Measurements from ENCODE around the gene RARS2. TPM values are rescaled to one million over a fixed set of nuclear protein-coding genes. Genes with fewer than 3 reads are reported as not detected.
A peak's percentile ranks its signal among the peaks of the same experiment; 100 is the strongest.

The RARS2 gene
- total RNA-seq, 1 donor from 2014 or later: 50.3 TPM

DNA sequence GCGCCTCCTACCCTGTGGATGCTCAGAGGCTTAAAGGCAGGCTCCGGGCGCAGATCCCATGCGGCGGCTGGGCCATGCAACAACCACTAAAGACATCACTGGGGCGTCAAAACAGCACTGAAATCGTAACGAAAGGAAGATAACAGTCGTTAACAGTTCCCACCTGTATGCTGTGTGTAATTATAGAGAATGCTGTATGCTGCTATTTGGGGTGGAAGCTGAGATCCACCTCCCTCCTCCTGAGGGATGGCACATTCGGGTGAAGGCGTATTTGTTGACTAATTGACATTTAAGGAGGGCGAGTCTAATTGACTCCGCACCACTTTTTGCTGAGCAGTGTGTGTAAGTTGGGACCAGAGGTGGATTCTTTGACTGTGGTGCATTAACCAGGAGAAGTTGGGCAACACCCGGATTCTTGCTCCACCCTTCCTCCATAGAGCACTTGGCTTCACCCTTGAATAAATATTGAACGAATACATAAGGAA is 116.3 kb downstream of the RARS2 start:
- H3K27me3 Mint-ChIP-seq: no peaks in the 10 kb centered on the region
- peaks cover 11% of the 10 kb centered on the region for H3K4me1 Mint-ChIP-seq (ENCODE audit: low read depth)
- peak overlapping the region; percentile 98 for H3K27ac Mint-ChIP-seq
- no peaks in the 10 kb centered on the region for H3K9me3 Mint-ChIP-seq (ENCODE audit: low read depth)
- no peak for DNase-seq (ENCODE audit: low spot score, unreplicated experiment)
- TF ChIP-seq, protein P1, sequence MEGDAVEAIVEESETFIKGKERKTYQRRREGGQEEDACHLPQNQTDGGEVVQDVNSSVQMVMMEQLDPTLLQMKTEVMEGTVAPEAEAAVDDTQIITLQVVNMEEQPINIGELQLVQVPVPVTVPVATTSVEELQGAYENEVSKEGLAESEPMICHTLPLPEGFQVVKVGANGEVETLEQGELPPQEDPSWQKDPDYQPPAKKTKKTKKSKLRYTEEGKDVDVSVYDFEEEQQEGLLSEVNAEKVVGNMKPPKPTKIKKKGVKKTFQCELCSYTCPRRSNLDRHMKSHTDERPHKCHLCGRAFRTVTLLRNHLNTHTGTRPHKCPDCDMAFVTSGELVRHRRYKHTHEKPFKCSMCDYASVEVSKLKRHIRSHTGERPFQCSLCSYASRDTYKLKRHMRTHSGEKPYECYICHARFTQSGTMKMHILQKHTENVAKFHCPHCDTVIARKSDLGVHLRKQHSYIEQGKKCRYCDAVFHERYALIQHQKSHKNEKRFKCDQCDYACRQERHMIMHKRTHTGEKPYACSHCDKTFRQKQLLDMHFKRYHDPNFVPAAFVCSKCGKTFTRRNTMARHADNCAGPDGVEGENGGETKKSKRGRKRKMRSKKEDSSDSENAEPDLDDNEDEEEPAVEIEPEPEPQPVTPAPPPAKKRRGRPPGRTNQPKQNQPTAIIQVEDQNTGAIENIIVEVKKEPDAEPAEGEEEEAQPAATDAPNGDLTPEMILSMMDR (IDR thresholded peaks at IDR 0.05; ENCODE audit: unreplicated experiment): no peak
- peaks cover 2% of the 10 kb centered on the region for H3K36me3 Mint-ChIP-seq (ENCODE audit: insufficient read depth)
- peak overlapping the region; percentile 99 for H3K4me3 Mint-ChIP-seq (ENCODE audit: low read depth)

DNA sequence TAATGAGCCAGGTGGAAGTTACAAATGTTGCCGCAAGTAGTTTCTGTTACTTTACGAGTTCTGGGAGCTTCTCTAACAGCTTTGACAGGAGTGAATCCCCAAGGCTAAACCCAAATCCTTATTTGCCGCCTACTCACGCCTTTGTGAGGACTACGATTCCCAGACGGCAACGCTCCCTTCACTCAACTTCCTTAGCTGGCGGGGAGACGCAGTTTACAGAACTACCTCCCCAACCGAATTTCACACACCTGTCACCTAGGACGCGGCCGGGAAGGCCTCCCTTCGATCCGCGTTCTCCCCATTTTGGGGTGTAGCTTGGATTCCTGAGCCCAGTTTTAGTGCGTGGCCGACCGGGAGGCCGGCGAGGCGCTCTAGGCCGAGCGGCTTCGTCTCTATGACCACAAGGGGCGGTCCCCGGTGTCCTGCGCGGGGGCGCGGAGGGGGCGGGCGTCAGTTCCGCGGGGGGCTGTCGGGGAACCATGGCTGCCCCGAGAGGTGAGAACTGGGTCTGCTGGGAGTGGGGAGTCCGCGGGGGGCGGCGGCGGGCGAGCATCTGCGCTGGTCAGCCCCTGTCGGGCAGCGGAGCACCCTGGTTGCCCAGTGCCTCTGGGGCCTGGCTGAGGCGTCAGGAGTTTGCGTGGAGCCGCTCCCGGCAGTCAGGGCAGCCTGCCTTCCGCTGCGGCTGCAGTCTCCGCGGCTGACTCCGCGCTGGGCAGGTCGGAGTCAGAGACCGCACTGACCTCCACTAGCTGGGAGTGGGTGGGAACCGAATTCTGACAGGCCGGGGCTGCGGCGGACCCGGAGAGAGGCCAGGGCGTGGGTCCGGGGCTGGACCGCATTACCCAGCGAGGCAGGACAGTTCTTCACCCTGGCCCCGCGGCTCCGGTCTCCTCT is 117.0 kb downstream of the RARS2 start, which contains the start of gene SLC35A1:
TSS of gene SLC35A1 (plus strand) at position 450 of the 894 bp plus-strand sequence. CDS start at position 480, 30 bp downstream.
- peaks cover 11% of the 10 kb centered on the region for H3K4me1 Mint-ChIP-seq (ENCODE audit: low read depth)
- H3K4me3 Mint-ChIP-seq (ENCODE audit: low read depth): peak within 1 kb of the TSS; percentile 99
- TF ChIP-seq, protein P1 (IDR thresholded peaks at IDR 0.05; ENCODE audit: unreplicated experiment): peak; percentile 36
- H3K27me3 Mint-ChIP-seq: peaks cover under 1% of the 10 kb centered on the region
- no peaks in the 10 kb centered on the region for H3K36me3 Mint-ChIP-seq (ENCODE audit: insufficient read depth)
- peak within 1 kb of the TSS; percentile 98 for H3K27ac Mint-ChIP-seq
- DNase-seq (ENCODE audit: low spot score, unreplicated experiment): peak; percentile 74
- no peaks in the 10 kb centered on the region for H3K9me3 Mint-ChIP-seq (ENCODE audit: low read depth)

DNA sequence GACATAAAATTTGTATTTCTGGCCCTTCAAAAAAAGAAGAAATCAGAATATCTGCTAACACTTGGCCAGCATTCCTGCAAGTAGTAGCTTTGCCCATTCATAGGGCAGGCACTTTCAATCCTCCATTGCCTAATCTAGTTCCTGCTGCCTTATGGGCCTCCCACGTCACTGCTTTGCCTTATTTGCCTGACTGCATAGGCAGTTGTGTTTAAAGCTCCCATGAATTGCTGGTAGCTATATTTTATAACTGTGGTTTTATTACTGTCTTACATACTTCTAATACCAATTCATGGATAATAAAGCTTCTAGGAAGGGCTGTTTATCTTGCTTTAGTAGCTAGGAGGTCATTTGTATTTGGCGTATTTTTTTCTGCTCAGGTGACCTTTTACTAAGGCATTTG is 124.7 kb downstream of the RARS2 start:
- H3K4me1 Mint-ChIP-seq (ENCODE audit: low read depth): peaks cover 4% of the 10 kb centered on the region
- H3K27ac Mint-ChIP-seq: no peak overlapping the region
- TF ChIP-seq, protein P1 (IDR thresholded peaks at IDR 0.05; ENCODE audit: unreplicated experiment): no peak
- no peak for DNase-seq (ENCODE audit: low spot score, unreplicated experiment)
- no peaks in the 10 kb centered on the region for H3K36me3 Mint-ChIP-seq (ENCODE audit: insufficient read depth)
- H3K4me3 Mint-ChIP-seq (ENCODE audit: low read depth): no peak overlapping the region
- H3K27me3 Mint-ChIP-seq: peaks cover 7% of the 10 kb centered on the region
- no peaks in the 10 kb centered on the region for H3K9me3 Mint-ChIP-seq (ENCODE audit: low read depth)

Other genes starting within 250 kb of the RARS2 start
- gene C6orf163, start 245.2 kb downstream of the RARS2 start, total RNA-seq: 5.7 and 7.1 TPM in 2 replicates
- gene CFAP206, start 182.0 kb downstream of the RARS2 start, total RNA-seq: 1.2 and 1.5 TPM in 2 replicates
- gene SLC35A1, start 117.0 kb downstream of the RARS2 start, total RNA-seq: 14.1 and 15.0 TPM in 2 replicates
- gene ORC3, start 148 bp upstream of the RARS2 start, total RNA-seq: 30.1 and 31.6 TPM in 2 replicates
- 77.8 and 86.3 TPM in 2 replicates for gene AKIRIN2, start 112.2 kb upstream of the RARS2 start, total RNA-seq

All from progenitor cell of endocrine pancreas (in vitro differentiated cells).